PC-9 (cell line): ENCODE data around the gene CPAMD8.

Experiments
- EZH2 ChIP-seq: fragments of 200-600 bp; sonication (generic); IDR thresholded peaks from 2 replicates; pipeline ENCODE4 v1.8.0; 2017; ENCODE audit warnings: antibody characterized with exemption, low read depth
- TF ChIP-seq, protein P1 (sequence below): fragments of 200-600 bp; sonication (generic); conservative IDR thresholded peaks from 2 replicates; pipeline ENCODE4 v1.6.1; 2017; ENCODE audit warnings: mixed run types, antibody characterized with exemption, mild to moderate bottlenecking, moderate library complexity

- TF ChIP-seq, protein P1, sequence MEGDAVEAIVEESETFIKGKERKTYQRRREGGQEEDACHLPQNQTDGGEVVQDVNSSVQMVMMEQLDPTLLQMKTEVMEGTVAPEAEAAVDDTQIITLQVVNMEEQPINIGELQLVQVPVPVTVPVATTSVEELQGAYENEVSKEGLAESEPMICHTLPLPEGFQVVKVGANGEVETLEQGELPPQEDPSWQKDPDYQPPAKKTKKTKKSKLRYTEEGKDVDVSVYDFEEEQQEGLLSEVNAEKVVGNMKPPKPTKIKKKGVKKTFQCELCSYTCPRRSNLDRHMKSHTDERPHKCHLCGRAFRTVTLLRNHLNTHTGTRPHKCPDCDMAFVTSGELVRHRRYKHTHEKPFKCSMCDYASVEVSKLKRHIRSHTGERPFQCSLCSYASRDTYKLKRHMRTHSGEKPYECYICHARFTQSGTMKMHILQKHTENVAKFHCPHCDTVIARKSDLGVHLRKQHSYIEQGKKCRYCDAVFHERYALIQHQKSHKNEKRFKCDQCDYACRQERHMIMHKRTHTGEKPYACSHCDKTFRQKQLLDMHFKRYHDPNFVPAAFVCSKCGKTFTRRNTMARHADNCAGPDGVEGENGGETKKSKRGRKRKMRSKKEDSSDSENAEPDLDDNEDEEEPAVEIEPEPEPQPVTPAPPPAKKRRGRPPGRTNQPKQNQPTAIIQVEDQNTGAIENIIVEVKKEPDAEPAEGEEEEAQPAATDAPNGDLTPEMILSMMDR = no peak
- TF ChIP-seq EZH2 = no peak
Measured at GRCh38 chr19:16955161-16955560, 71.4 kb downstream of the CPAMD8 start.
